Gastrocnemius medialis (tissue), 4 donors: Measurements from ENCODE around the gene ARHGAP26. TPM values are rescaled to one million over a fixed set of nuclear protein-coding genes. Genes with fewer than 3 reads are reported as not detected.

Experiments
- ATAC-seq, 2 donors: fragments of 150-250 bp; one replicate each; pipeline ENCODE4 v1.9.1; 2016
- DNase-seq, 2 donors: peaks; one replicate each; pipeline ENCODE4 v3.0.0-alpha.2; 2019
- H3K27ac ChIP-seq, 4 donors: fragments of 200-600 bp; sonication (generic); 1 replicate in 1 of 4; 2 replicates in 3 of 4; pipeline ENCODE4 v1.5.1; 2016 to 2018; ENCODE audit warnings: mild to moderate bottlenecking in 2 of 4, moderate library complexity in 1 of 4
- H3K27me3 ChIP-seq, 3 donors: fragments of 200-600 bp; sonication (generic) in 2 of 3; 1 replicate in 1 of 3; 2 replicates in 2 of 3; pipeline versions ENCODE4 v1.5.1 to v1.6.0; 2016 to 2019; ENCODE audit warnings: mild to moderate bottlenecking in 1 of 3, moderate library complexity in 1 of 3
- H3K36me3 ChIP-seq, 2 donors: fragments of 200-600 bp; sonication (generic) in 1 of 2; one replicate each; pipeline ENCODE4 v1.5.1; 2017 to 2018
- H3K4me1 ChIP-seq, 2 donors: fragments of 200-600 bp; sonication (generic) in 1 of 2; one replicate each; pipeline ENCODE4 v1.5.1; 2016 to 2017; ENCODE audit warnings: mild to moderate bottlenecking in 2 of 2
- H3K4me3 ChIP-seq, 4 donors: fragments of 200-600 bp; sonication (generic) in 3 of 4; 1 replicate in 1 of 4; 2 replicates in 3 of 4; pipeline ENCODE4 v1.5.1; 2016 to 2019; ENCODE audit warnings: mild to moderate bottlenecking in 2 of 4
- H3K9me3 ChIP-seq, 3 donors: fragments of 200-600 bp; sonication (generic) in 2 of 3; 1 replicate in 1 of 3; 2 replicates in 2 of 3; pipeline ENCODE4 v1.5.1; 2016 to 2019
- CTCF ChIP-seq, 5 experiments: fragments of 450-650 bp in 3 of 5; fragments of 200-600 bp in 2 of 5; sonication (generic) in 2 of 5; IDR thresholded peaks in 4 of 5; conservative IDR thresholded peaks in 1 of 5; 1 replicate in 4 of 5; 2 replicates in 1 of 5; pipeline ENCODE4 v1.5.1; 2016 to 2019; ENCODE audit warnings: antibody characterized with exemption in 5 of 5, mild to moderate bottlenecking in 3 of 5, moderate library complexity in 3 of 5
- POLR2A ChIP-seq, 2 donors: fragments of 450-650 bp; IDR thresholded peaks; one replicate each; pipeline ENCODE4 v1.6.1; 2017; ENCODE audit warnings: antibody characterized with exemption in 2 of 2, mild to moderate bottlenecking in 2 of 2, moderate library complexity in 2 of 2
- in situ Hi-C, 4 donors: fragments of 200-750 bp; cut with MboI; loops; one replicate each; pipeline versions ENCODE4 v1.15.0 to v1.8.0; 2017; ENCODE audit warnings: low sequenced_read_pairs in 4 of 4
- intact Hi-C: fragments of 100-400 bp; cut with DNase I; formaldehyde crosslinking; loops from one replicate; pipeline ENCODE4 v1.15.1; 2023; ENCODE audit warnings: low total_unique reads
- total RNA-seq, 4 donors: library from RNA; depleted of rRNA; stranded (reverse); fragments of >200 nt; gene quantifications; one replicate each; pipeline versions ENCODE4 v1.1.0 to v1.2.3, GENCODE V29; 2016

Gene ARHGAP26
- total RNA-seq, 4 donors from 2014 or later = 9.1 to 22.4 (median 13.4) TPM

DNA sequence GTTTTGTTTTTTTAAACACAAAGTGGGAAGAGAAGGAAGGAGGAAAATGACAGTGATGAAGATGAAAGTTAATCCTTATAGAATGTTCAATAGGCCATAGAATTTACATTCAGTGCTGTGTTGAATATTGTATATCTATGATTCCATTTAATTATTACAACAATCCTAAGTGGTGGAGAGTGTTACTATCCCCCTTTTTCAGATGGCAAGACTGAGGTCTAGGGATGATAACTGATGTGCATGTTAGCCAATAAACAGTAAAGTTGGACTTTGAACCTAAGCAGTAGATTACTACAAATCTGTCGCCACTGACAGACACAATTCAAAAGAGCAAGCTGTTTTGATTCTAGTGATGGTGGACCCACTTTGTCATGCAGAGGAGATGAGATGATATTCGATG is 237.9 kb downstream of the ARHGAP26 start:
- TF ChIP-seq POLR2A (IDR thresholded peaks at IDR 0.05) (no peak), CTCF (IDR thresholded peaks at IDR 0.05 in 4 of 5, conservative IDR thresholded peaks at IDR 0.05 in 1 of 5) (no peak)
- H3K27ac ChIP-seq = peak overlapping the region in 2 of 4 donors; percentile 8 to 18
- peaks cover 25 to 36% of the 10 kb centered on the region in 2 donors for H3K4me1 ChIP-seq
- H3K4me3 ChIP-seq = no peak overlapping the region
- in situ Hi-C loops (loop anchor here (10.0 to 25.0 kb wide), 3 partner anchors 397 to 817 kb away; partner anchors contain the start of gene NR3C1 (in 2 of the 4)), intact Hi-C loops (loop anchor here (10.0 kb wide), 1 partner anchor 263 kb away; no protein-coding TSS in a partner anchor)
- H3K9me3 ChIP-seq = no peaks in the 10 kb centered on the region
- ATAC-seq (no peak), DNase-seq (no peak)
- no peaks in the 10 kb centered on the region for H3K27me3 ChIP-seq
- no peaks in the 10 kb centered on the region for H3K36me3 ChIP-seq

DNA sequence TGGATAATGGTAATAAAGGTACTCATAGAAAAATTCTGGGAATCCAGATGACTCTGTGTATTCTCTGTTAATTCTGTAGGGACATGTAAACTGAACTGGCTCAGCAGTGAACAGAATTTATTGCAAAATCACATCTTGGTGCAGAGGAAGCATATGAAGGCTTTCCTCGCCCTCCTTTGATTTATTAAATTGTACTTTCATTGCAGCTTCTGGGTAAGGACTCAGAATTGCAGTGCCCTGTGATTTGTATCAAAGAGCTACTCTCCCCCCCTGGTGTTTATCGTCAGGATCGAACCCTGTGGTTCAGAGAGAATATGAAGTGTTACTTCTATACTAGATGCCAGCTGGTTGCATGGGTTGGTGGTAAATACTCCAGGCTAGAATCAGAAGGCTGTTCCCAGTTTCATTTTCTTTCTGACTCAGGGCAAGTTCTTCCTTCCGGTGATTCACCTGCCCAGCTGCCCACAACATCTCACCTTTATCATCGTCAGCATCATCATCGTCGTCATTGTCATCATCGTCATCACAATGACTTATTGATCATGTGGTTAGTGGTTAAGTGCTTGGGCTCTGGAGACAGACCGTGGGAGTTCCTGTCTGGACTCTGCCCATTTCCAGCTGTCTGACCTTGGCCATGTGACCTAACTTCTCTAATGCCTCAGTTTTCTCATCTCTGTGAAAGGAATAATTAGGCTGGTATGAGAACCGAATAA is 238.8 kb downstream of the ARHGAP26 start:
- intact Hi-C loops = loop anchor here (10.0 kb wide), 1 partner anchor 264 kb away; no protein-coding TSS in a partner anchor
- Histone ChIP-seq H3K36me3 (no peaks in the 10 kb centered on the region), H3K9me3 (no peaks in the 10 kb centered on the region), H3K4me3 (no peak overlapping the region), H3K27me3 (no peaks in the 10 kb centered on the region), H3K27ac (peak overlapping the region in 2 of 4 donors; percentile 8 to 19), H3K4me1 (peaks cover 22 to 30% of the 10 kb centered on the region in 2 donors)
- in situ Hi-C loops = loop anchor here (10.0 to 25.0 kb wide), 3 partner anchors 396 to 816 kb away; partner anchors contain the start of gene NR3C1 (in 2 of the 4)
- DNase-seq (no peak), ATAC-seq (peak; percentile 28 to 35)
- TF ChIP-seq POLR2A (IDR thresholded peaks at IDR 0.05) (no peak), CTCF (IDR thresholded peaks at IDR 0.05 in 4 of 5, conservative IDR thresholded peaks at IDR 0.05 in 1 of 5) (no peak)

GRCh38 chr5:143010351-143010750 is 240.2 kb downstream of the ARHGAP26 start:
- Histone ChIP-seq H3K36me3 (no peaks in the 10 kb centered on the region), H3K27ac (no peak overlapping the region), H3K27me3 (no peaks in the 10 kb centered on the region), H3K9me3 (no peaks in the 10 kb centered on the region), H3K4me3 (no peak overlapping the region), H3K4me1 (peaks cover 22 to 26% of the 10 kb centered on the region in 2 donors)
- no peak for TF ChIP-seq POLR2A (IDR thresholded peaks at IDR 0.05)
- no peak for TF ChIP-seq CTCF (IDR thresholded peaks at IDR 0.05 in 4 of 5, conservative IDR thresholded peaks at IDR 0.05 in 1 of 5)
- ATAC-seq (no peak), DNase-seq (no peak)
- intact Hi-C loops (no loop called here), in situ Hi-C loops (loop anchor here in 1 of 4 donors (25.0 kb wide), 1 partner anchor 402 kb away; the partner anchor contains the start of gene NR3C1)

- ATAC-seq = no peak
- Histone ChIP-seq H3K36me3 (no peaks in the 10 kb centered on the region), H3K4me3 (no peak overlapping the region), H3K9me3 (no peaks in the 10 kb centered on the region), H3K27me3 (no peaks in the 10 kb centered on the region), H3K4me1 (peaks cover 15 to 21% of the 10 kb centered on the region in 2 donors), H3K27ac (no peak overlapping the region)
- TF ChIP-seq CTCF (IDR thresholded peaks at IDR 0.05 in 4 of 5, conservative IDR thresholded peaks at IDR 0.05 in 1 of 5) = no peak
- in situ Hi-C loops (loop anchor here in 1 of 4 donors (25.0 kb wide), 1 partner anchor 401 kb away; the partner anchor contains the start of gene NR3C1), intact Hi-C loops (no loop called here)
- no peak for DNase-seq
These were observed 241.4 kb downstream of the ARHGAP26 start for GRCh38 chr5:143011585-143011984.
